ENCODE data around the gene PPP1R3F.

Gene PPP1R3F

GRCh38 chrX:49269767-49270248, at the start of gene PPP1R3F:
Gene PPP1R3F, plus strand, starts transcription at chrX:49269793. Its CDS starts 77 bp downstream, at chrX:49269870.
- TF ChIP-seq CTCF (IDR thresholded peaks at IDR 0.05; ENCODE audit: low read depth, low read length) = no peak
- DNase-seq (ENCODE audit: low read depth in 2 of 2) = no peak
- peak within 1 kb of the TSS; percentile 60 to 67 for H3K4me3 ChIP-seq (replicated peaks in 1 of 2; ENCODE audit: low read depth in 2 of 2, low read length in 2 of 2)

GRCh38 chrX:49220100-49220499, 49.5 kb upstream of the PPP1R3F start:
- TF ChIP-seq CTCF (IDR thresholded peaks at IDR 0.05; ENCODE audit: low read depth, low read length) = no peak
- H3K4me3 ChIP-seq (replicated peaks in 1 of 2; ENCODE audit: low read depth in 2 of 2, low read length in 2 of 2) = no peak overlapping the region
- DNase-seq (ENCODE audit: low read depth in 2 of 2) = no peak

- no peak for DNase-seq (ENCODE audit: low read depth in 2 of 2)
- H3K4me3 ChIP-seq (replicated peaks in 1 of 2; ENCODE audit: low read depth in 2 of 2, low read length in 2 of 2) = no peak overlapping the region
- no peak for TF ChIP-seq CTCF (IDR thresholded peaks at IDR 0.05; ENCODE audit: low read depth, low read length)
These were observed 47.7 kb upstream of the PPP1R3F start for GRCh38 chrX:49221868-49222267.

GRCh38 chrX:49225858-49226257, 43.7 kb upstream of the PPP1R3F start:
- no peak for TF ChIP-seq CTCF (IDR thresholded peaks at IDR 0.05; ENCODE audit: low read depth, low read length)
- H3K4me3 ChIP-seq (replicated peaks in 1 of 2; ENCODE audit: low read depth in 2 of 2, low read length in 2 of 2) = no peak overlapping the region
- no peak for DNase-seq (ENCODE audit: low read depth in 2 of 2)

GRCh38 chrX:49226946-49227345, 42.6 kb upstream of the PPP1R3F start:
- TF ChIP-seq CTCF (IDR thresholded peaks at IDR 0.05; ENCODE audit: low read depth, low read length) = no peak
- no peak overlapping the region for H3K4me3 ChIP-seq (replicated peaks in 1 of 2; ENCODE audit: low read depth in 2 of 2, low read length in 2 of 2)
- no peak for DNase-seq (ENCODE audit: low read depth in 2 of 2)

- no peak for DNase-seq (ENCODE audit: low read depth in 2 of 2)
These were observed 41.9 kb upstream of the PPP1R3F start for GRCh38 chrX:49227726-49228125.

More at GRCh38 chrX:49227726-49228125, 41.9 kb upstream of the PPP1R3F start:
- H3K4me3 ChIP-seq (replicated peaks in 1 of 2; ENCODE audit: low read depth in 2 of 2, low read length in 2 of 2) = no peak overlapping the region
- no peak for TF ChIP-seq CTCF (IDR thresholded peaks at IDR 0.05; ENCODE audit: low read depth, low read length)

All from cardiac fibroblast (primary cell).